ENCODE results near the gene SLC13A3. TPM values are rescaled to one million over a fixed set of nuclear protein-coding genes. Genes with fewer than 3 reads are reported as not detected.
A peak's percentile ranks its signal among the peaks of the same experiment; 100 is the strongest.

Gene SLC13A3
- total RNA-seq, 1 donor from 2014 or later: 0.13 TPM

DNA sequence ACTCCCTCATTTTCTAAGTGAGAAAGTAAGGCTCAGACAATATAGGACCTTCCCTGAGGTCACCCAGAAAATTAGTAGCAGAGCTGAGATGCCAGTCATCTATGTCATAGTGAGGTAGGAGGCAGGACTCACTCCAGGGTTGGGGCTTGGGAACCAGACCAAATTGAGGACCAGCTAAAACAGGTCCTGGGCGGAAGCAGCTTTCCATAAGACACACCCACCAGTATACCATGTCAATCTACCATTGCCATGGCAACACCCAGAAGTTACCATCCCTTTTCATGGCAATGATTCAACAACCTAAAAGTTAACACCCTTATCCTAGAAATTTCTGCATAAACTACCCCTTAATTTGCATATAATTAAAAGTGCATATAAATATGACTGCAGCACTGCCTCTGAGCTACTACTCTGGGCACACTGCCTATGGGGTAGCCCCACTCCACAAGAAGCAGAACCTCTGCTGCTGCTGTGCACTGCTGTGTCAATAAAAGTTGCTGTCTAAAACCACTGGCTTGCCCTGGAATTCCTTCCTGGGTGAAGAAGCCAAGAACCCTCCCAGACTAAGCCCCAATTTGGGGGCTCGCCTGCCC, 70.5 kb downstream of the SLC13A3 start:
- no peak for DNase-seq (ENCODE audit: low read depth in 2 of 2)

- no peak for DNase-seq (ENCODE audit: low read depth in 2 of 2)
These were observed 72.5 kb downstream of the SLC13A3 start for GRCh38 chr20:46578745-46579144.

- no peak for DNase-seq (ENCODE audit: low read depth in 2 of 2)
These were observed 74.4 kb downstream of the SLC13A3 start for GRCh38 chr20:46576774-46577395.

DNA sequence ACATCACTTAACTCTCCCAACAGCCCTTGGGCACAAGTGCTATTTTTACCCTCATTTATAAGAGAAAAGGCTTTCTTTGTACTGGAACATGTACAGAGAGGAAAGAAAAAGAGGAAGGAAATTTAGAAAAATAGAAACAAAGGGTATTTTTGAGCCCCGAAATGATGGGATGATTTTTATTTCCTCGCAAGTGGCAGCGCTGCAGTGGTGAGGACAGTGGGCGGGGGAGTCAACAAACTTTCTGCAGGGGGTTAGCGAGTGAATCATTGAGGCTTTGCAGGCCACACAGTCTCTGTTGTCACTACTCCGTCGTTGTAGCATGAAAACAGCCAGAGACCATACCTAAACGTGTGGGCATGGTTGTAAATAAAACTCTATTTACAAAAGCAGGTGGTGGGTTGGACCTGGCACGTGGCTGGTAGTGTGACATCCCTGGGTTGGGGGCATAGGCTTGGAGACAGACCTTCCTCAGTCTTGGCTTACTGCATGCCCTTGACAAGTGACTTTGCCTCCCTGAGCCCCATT, 75.3 kb downstream of the SLC13A3 start:
- no peak for DNase-seq (ENCODE audit: low read depth in 2 of 2)

- no peak for DNase-seq (ENCODE audit: low read depth in 2 of 2)
These were observed 75.9 kb downstream of the SLC13A3 start for GRCh38 chr20:46575394-46575793.

- DNase-seq (ENCODE audit: low read depth in 2 of 2): no peak
These were observed 77.3 kb downstream of the SLC13A3 start for GRCh38 chr20:46573788-46574584.

DNA sequence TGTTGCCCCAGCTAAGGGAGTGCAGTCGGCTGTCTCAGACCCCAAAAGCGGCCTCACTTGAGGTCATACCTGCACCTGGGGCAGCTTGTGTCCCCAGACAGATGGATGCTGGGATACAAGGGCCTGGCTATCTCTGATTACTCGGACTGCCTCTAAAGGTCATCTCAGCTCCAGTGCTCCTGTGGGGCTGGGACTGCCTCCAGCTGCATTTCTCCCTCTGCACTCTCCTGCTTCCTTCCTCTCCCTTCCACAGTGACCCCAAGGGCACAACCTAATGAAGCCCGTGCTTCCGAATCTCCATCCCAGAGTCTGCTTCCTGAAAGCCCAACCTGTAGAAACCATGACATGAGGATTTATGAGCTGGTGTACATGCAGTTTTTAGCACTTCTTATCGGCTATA, 78.0 kb downstream of the SLC13A3 start:
- peak; percentile 30 to 68 for DNase-seq (ENCODE audit: low read depth in 2 of 2)

- DNase-seq (ENCODE audit: low read depth in 2 of 2): no peak
These were observed 78.5 kb downstream of the SLC13A3 start for GRCh38 chr20:46572790-46573189.

- no peak for DNase-seq (ENCODE audit: low read depth in 2 of 2)
These were observed 79.1 kb downstream of the SLC13A3 start for GRCh38 chr20:46572153-46572552.

GRCh38 chr20:46571418-46571817, 79.8 kb downstream of the SLC13A3 start:
- DNase-seq (ENCODE audit: low read depth in 2 of 2): no peak

- no peak for DNase-seq (ENCODE audit: low read depth in 2 of 2)
These were observed 80.3 kb downstream of the SLC13A3 start for GRCh38 chr20:46570956-46571355.

- no peak for DNase-seq (ENCODE audit: low read depth in 2 of 2)
These were observed 81.3 kb downstream of the SLC13A3 start for GRCh38 chr20:46569961-46570360.

- peak; percentile 85 to 89 for DNase-seq (ENCODE audit: low read depth in 2 of 2)
These were observed 82.6 kb downstream of the SLC13A3 start for GRCh38 chr20:46568570-46569129.

- DNase-seq (ENCODE audit: low read depth in 2 of 2): no peak
These were observed 85.1 kb downstream of the SLC13A3 start for GRCh38 chr20:46566125-46566524.

GRCh38 chr20:46564241-46564957, 86.9 kb downstream of the SLC13A3 start:
- no peak for DNase-seq (ENCODE audit: low read depth in 2 of 2)

DNA sequence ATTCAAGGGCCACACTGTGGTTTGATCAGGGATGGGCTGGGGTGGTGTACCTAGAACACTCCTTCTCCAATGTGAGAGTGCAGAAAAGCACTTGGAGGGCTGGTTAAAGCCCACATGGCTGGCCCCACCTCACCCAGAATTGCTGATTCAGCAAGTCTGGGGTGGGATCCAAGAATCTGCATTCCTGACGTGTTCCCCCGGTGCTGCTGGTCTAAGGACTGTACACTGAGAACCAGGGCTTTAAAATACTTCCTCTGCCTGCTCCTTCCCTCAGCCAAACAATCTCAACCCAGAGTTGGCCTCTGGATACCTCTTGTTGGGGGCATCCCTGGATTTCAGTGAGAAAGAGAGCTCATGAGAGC, 87.4 kb downstream of the SLC13A3 start:
- DNase-seq (ENCODE audit: low read depth in 2 of 2): no peak

DNA sequence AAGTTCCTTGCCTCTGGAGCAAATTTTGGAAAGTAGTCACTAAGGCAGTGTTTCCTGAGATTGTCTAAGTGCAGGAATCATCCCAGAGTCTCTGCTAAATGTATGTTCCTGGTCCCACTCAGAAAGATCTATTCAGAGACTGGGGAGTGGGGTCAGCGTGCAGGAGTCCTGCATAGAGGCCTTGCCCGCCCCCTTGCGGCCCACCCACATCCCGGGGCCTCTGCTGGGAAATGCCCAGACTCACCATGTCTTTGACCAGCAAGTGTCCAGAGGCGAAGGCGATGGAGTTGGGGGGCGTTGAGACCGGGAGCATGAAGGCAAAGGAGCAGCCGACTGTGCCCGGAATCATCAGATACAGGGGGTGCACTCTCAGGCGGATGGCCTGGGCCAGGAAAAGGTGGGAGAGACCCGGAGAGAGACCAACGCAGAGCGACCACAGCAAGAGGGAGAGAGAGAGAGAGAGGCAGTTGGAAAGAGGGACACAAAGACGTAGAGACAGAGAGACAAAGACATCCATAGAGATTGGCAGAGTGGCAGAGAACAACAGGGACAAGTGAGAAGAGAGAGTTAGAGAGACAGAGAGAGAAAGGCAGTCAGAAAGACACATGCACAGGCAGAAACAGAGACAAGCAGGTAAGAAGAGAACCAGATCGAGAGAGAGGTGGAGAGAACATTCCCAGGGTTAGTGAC, 87.9 kb downstream of the SLC13A3 start:
- no peak for DNase-seq (ENCODE audit: low read depth in 2 of 2)

DNA sequence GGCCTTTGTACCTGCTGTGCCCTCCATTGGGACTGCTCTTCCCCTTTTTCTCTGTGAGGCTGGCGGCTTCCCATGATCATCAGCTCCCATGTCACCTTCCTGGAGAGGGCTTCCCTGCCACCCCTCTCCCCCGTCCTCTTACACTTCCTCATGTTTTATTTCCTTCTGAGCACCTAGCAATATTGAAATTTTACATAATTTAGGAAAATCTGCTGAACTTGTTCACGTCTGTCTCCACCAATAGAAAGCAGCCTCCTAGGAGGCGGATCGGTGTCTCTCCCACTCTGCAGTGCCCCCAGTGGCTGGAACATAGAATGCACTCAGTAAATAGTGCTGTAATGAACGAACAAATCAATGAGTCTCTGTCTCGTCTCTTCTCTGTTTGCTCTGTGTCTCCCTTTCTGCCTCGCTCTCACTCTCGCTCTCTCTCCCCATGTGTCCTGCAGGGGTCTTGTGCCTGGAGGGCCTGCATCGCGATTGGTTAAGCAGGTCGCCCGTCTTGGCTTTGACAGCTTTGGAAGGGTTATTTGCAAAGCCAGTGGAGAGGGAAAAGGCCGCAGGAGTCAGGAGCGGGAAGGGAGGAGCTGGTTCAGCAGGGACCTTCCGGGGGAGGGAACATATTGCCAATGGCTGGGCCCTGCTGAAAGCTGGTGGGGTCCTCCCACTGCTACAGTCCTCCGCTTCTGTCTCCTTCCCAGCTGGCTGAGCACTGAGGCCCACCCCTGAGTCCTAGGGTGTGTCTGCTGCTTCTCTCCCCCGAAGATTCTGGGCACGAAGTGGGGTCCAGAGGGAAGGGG, 88.7 kb downstream of the SLC13A3 start:
- peak in 1 of 2 donors; percentile 64 for DNase-seq (ENCODE audit: low read depth in 2 of 2)

GRCh38 chr20:46562009-46562372, 89.3 kb downstream of the SLC13A3 start:
- DNase-seq (ENCODE audit: low read depth in 2 of 2): no peak
